Epithelial cell of proximal tubule (primary cell): ENCODE measurements around the gene IGSF3. TPM values are rescaled to one million over a fixed set of nuclear protein-coding genes. Genes with fewer than 3 reads are reported as not detected.

Experiments used
- DNase-seq: peaks from one replicate; pipeline ENCODE4 v3.0.0-alpha.2; 2011; ENCODE audit warnings: low read depth
- H3K4me3 ChIP-seq: 2 replicates; pipeline ENCODE4 v1.5.1; 2011; ENCODE audit warnings: low read depth, mild to moderate bottlenecking, low read length
- CTCF ChIP-seq: conservative IDR thresholded peaks from 2 replicates; pipeline ENCODE4 v1.5.1; 2012; ENCODE audit warnings: low read depth, mild to moderate bottlenecking, low read length
- total RNA-seq: library from RNA; depleted of rRNA; stranded (reverse); fragments of >200 nt; gene quantifications from 2 replicates; pipeline ENCODE4 v1.2.3, GENCODE V29; 2015

IGSF3 gene
- total RNA-seq, 1 donor from 2014 or later, result 21.4 TPM

- TF ChIP-seq CTCF, result no peak
- no peak for DNase-seq
- no peak overlapping the region for H3K4me3 ChIP-seq
These were observed 130.3 kb downstream of the IGSF3 start for GRCh38 chr1:116537040-116537831.

- DNase-seq, result no peak
- H3K4me3 ChIP-seq, result no peak overlapping the region
- TF ChIP-seq CTCF, result no peak
These were observed 133.4 kb downstream of the IGSF3 start for GRCh38 chr1:116534014-116534739.

GRCh38 chr1:116533429-116533820, 134.1 kb downstream of the IGSF3 start:
- no peak overlapping the region for H3K4me3 ChIP-seq
- no peak for TF ChIP-seq CTCF
- DNase-seq, result no peak

- no peak for TF ChIP-seq CTCF
- H3K4me3 ChIP-seq, result no peak overlapping the region
- no peak for DNase-seq
These were observed 134.7 kb downstream of the IGSF3 start for GRCh38 chr1:116532671-116533428.

- DNase-seq, result no peak
- TF ChIP-seq CTCF, result no peak
- no peak overlapping the region for H3K4me3 ChIP-seq
These were observed 135.6 kb downstream of the IGSF3 start for GRCh38 chr1:116531917-116532316.

- DNase-seq, result peak; percentile 18
- TF ChIP-seq CTCF, result no peak
These were observed 137.9 kb downstream of the IGSF3 start for GRCh38 chr1:116529681-116530080.

More at GRCh38 chr1:116529681-116530080, 137.9 kb downstream of the IGSF3 start:
- H3K4me3 ChIP-seq, result no peak overlapping the region
